Left renal cortex interstitium (tissue), 4 donors: ENCODE data around the gene SPG11. TPM values are rescaled to one million over a fixed set of nuclear protein-coding genes. Genes with fewer than 3 reads are reported as not detected.

Source experiments
- DNase-seq, 4 donors: peaks; one replicate each; pipeline ENCODE4 v3.0.0-alpha.2; 2013; ENCODE audit warnings: low read depth in 4 of 4, low spot score in 2 of 4, missing footprints in 1 of 4
- polyA plus RNA-seq, 4 donors: library from polyadenylated mRNA; unstranded; fragments of 120-200 nt; gene quantifications; one replicate each; pipeline ENCODE4 v1.2.1, GENCODE V29; 2013; ENCODE audit not compliant: insufficient read length in 4 of 4

The SPG11 gene
- polyA plus RNA-seq, 4 donors = 59.7 to 92.8 (median 75.8) TPM

GRCh38 chr15:44682809-44683682 lies 19.6 kb upstream of the SPG11 start:
- DNase-seq = peak in 1 of 4 donors; percentile 25

GRCh38 chr15:44682211-44682610 lies 18.7 kb upstream of the SPG11 start:
- no peak for DNase-seq

- DNase-seq = no peak
Observed at GRCh38 chr15:44676676-44677075, 13.2 kb upstream of the SPG11 start.

GRCh38 chr15:44675911-44676310 lies 12.4 kb upstream of the SPG11 start:
- no peak for DNase-seq

GRCh38 chr15:44673639-44674038 lies 10.2 kb upstream of the SPG11 start:
- no peak for DNase-seq

- no peak for DNase-seq
Observed at GRCh38 chr15:44670087-44670950, 6.9 kb upstream of the SPG11 start.

GRCh38 chr15:44668921-44669320 lies 5.5 kb upstream of the SPG11 start:
- DNase-seq = no peak

- DNase-seq = no peak
Observed at GRCh38 chr15:44667039-44667360, 3.5 kb upstream of the SPG11 start.

- DNase-seq = no peak
Observed at GRCh38 chr15:44666210-44667038, 3.0 kb upstream of the SPG11 start.

GRCh38 chr15:44662478-44663409 lies 718 bp downstream of the SPG11 start:
- peak; percentile 36 to 51 (median 42) for DNase-seq

- no peak for DNase-seq
Observed at GRCh38 chr15:44661576-44661975, 1.9 kb downstream of the SPG11 start.

- DNase-seq = no peak
Observed at GRCh38 chr15:44659056-44659455, 4.4 kb downstream of the SPG11 start.

GRCh38 chr15:44657378-44657777 lies 6.1 kb downstream of the SPG11 start:
- no peak for DNase-seq

- no peak for DNase-seq
Observed at GRCh38 chr15:44656913-44657312, 6.5 kb downstream of the SPG11 start.

- DNase-seq = no peak
Observed at GRCh38 chr15:44656298-44656697, 7.2 kb downstream of the SPG11 start.

- no peak for DNase-seq
Observed at GRCh38 chr15:44654858-44655257, 8.6 kb downstream of the SPG11 start.

- no peak for DNase-seq
Observed at GRCh38 chr15:44647637-44648036, 15.8 kb downstream of the SPG11 start.

- DNase-seq = no peak
Observed at GRCh38 chr15:44647036-44647435, 16.4 kb downstream of the SPG11 start.

GRCh38 chr15:44646460-44646859 lies 17.0 kb downstream of the SPG11 start:
- DNase-seq = no peak

- DNase-seq = no peak
Observed at GRCh38 chr15:44641651-44642050, 21.8 kb downstream of the SPG11 start.
